Measurements from ENCODE around the gene HSD17B3. TPM values are rescaled to one million over a fixed set of nuclear protein-coding genes. Genes with fewer than 3 reads are reported as not detected.
A peak's percentile ranks its signal among the peaks of the same experiment; 100 is the strongest.
"Not testable (repeated sequence)": the region's sequence is repeated elsewhere in the genome, so short reads cannot be mapped to it uniquely, and the experiment has no call there.

The HSD17B3 gene
- total RNA-seq, 1 donor from 2014 or later: not detected

GRCh38 chr9:96321515-96321914 is 19.5 kb upstream of the HSD17B3 start:
- H3K9me3 Mint-ChIP-seq (ENCODE audit: low read depth): no peaks in the 10 kb centered on the region
- no peak overlapping the region for H3K27ac Mint-ChIP-seq (ENCODE audit: unreplicated experiment)
- peaks cover 2% of the 10 kb centered on the region for H3K36me3 Mint-ChIP-seq (ENCODE audit: low read depth)
- TF ChIP-seq CTCF (IDR thresholded peaks at IDR 0.05): no peak
- H3K27me3 Mint-ChIP-seq (ENCODE audit: low read depth): no peaks in the 10 kb centered on the region
- no peak overlapping the region for H3K4me3 Mint-ChIP-seq (ENCODE audit: unreplicated experiment)
- DNase-seq (ENCODE audit: low spot score): no peak
- peaks cover 3% of the 10 kb centered on the region for H3K4me1 Mint-ChIP-seq (ENCODE audit: low read depth)

GRCh38 chr9:96320749-96321280 is 18.8 kb upstream of the HSD17B3 start:
- no peak for TF ChIP-seq CTCF (IDR thresholded peaks at IDR 0.05)
- no peaks in the 10 kb centered on the region for H3K27me3 Mint-ChIP-seq (ENCODE audit: low read depth)
- peaks cover 3% of the 10 kb centered on the region for H3K4me1 Mint-ChIP-seq (ENCODE audit: low read depth)
- no peak overlapping the region for H3K4me3 Mint-ChIP-seq (ENCODE audit: unreplicated experiment)
- DNase-seq (ENCODE audit: low spot score): no peak
- H3K27ac Mint-ChIP-seq (ENCODE audit: unreplicated experiment): no peak overlapping the region
- H3K9me3 Mint-ChIP-seq (ENCODE audit: low read depth): no peaks in the 10 kb centered on the region
- peaks cover 2% of the 10 kb centered on the region for H3K36me3 Mint-ChIP-seq (ENCODE audit: low read depth)

- Mint-ChIP-seq H3K4me3 (ENCODE audit: unreplicated experiment) (no peak overlapping the region), H3K36me3 (ENCODE audit: low read depth) (peaks cover 4% of the 10 kb centered on the region), H3K9me3 (ENCODE audit: low read depth) (no peaks in the 10 kb centered on the region), H3K27me3 (ENCODE audit: low read depth) (no peaks in the 10 kb centered on the region), H3K27ac (ENCODE audit: unreplicated experiment) (no peak overlapping the region), H3K4me1 (ENCODE audit: low read depth) (peaks cover 3% of the 10 kb centered on the region)
- no peak for TF ChIP-seq CTCF (IDR thresholded peaks at IDR 0.05)
- no peak for DNase-seq (ENCODE audit: low spot score)
These were observed 17.1 kb upstream of the HSD17B3 start for GRCh38 chr9:96318921-96319565.

- Mint-ChIP-seq H3K9me3 (ENCODE audit: low read depth) (peaks cover 11% of the 10 kb centered on the region), H3K4me3 (ENCODE audit: unreplicated experiment) (no peak overlapping the region), H3K36me3 (ENCODE audit: low read depth) (peaks cover 12% of the 10 kb centered on the region), H3K27me3 (ENCODE audit: low read depth) (no peaks in the 10 kb centered on the region), H3K27ac (ENCODE audit: unreplicated experiment) (no peak overlapping the region), H3K4me1 (ENCODE audit: low read depth) (peaks cover 3% of the 10 kb centered on the region)
- DNase-seq (ENCODE audit: low spot score): no peak
- TF ChIP-seq CTCF (IDR thresholded peaks at IDR 0.05): peak; percentile 96
These were observed 15.5 kb upstream of the HSD17B3 start for GRCh38 chr9:96317335-96317980.

- peaks cover 24% of the 10 kb centered on the region for H3K9me3 Mint-ChIP-seq (ENCODE audit: low read depth)
- no peak overlapping the region for H3K4me3 Mint-ChIP-seq (ENCODE audit: unreplicated experiment)
- no peak overlapping the region for H3K27ac Mint-ChIP-seq (ENCODE audit: unreplicated experiment)
- no peak for DNase-seq (ENCODE audit: low spot score)
- peaks cover 21% of the 10 kb centered on the region for H3K36me3 Mint-ChIP-seq (ENCODE audit: low read depth)
- no peaks in the 10 kb centered on the region for H3K27me3 Mint-ChIP-seq (ENCODE audit: low read depth)
- TF ChIP-seq CTCF (IDR thresholded peaks at IDR 0.05): no peak
- no peaks in the 10 kb centered on the region for H3K4me1 Mint-ChIP-seq (ENCODE audit: low read depth)
These were observed 7.9 kb upstream of the HSD17B3 start for GRCh38 chr9:96309850-96310249.

GRCh38 chr9:96306958-96307357 is 5.0 kb upstream of the HSD17B3 start:
- not testable (repeated sequence) for H3K27me3 Mint-ChIP-seq (ENCODE audit: low read depth); H3K4me1 Mint-ChIP-seq (ENCODE audit: low read depth); DNase-seq (ENCODE audit: low spot score); H3K4me3 Mint-ChIP-seq (ENCODE audit: unreplicated experiment); H3K36me3 Mint-ChIP-seq (ENCODE audit: low read depth)
- Mint-ChIP-seq H3K27ac (ENCODE audit: unreplicated experiment) (peak overlapping the region; percentile 25), H3K9me3 (ENCODE audit: low read depth) (peaks cover 11% of the 10 kb centered on the region)

All from chondrocyte (in vitro differentiated cells).